PFSK-1 (cell line): ENCODE results near the gene ITK.

Source experiments
- FOXP2 ChIP-seq: optimal IDR thresholded peaks from 2 replicates; pipeline ENCODE3; 2011; ENCODE audit warnings: borderline replicate concordance, control low read depth, inconsistent platforms; ENCODE audit not compliant: insufficient read depth; ENCODE audit errors: extremely low read length, extremely low read depth
- POLR2AphosphoS5 ChIP-seq: IDR thresholded peaks from 2 replicates; pipeline ENCODE4 v1.6.1; 2012; ENCODE audit warnings: low read depth, mild to moderate bottlenecking, control low read depth, low read length, moderate library complexity
- SIN3A ChIP-seq: IDR thresholded peaks from 2 replicates; pipeline ENCODE4 v1.6.1; 2012; ENCODE audit warnings: mild to moderate bottlenecking, low read length, moderate library complexity, borderline replicate concordance; ENCODE audit not compliant: insufficient read depth
- TAF1 ChIP-seq: IDR thresholded peaks from 2 replicates; pipeline ENCODE4 v1.6.1; 2012; ENCODE audit warnings: low read length, control low read depth, borderline replicate concordance; ENCODE audit not compliant: insufficient read depth
- TF ChIP-seq, protein P1 (sequence below), 2 experiments: IDR thresholded peaks; 2 replicates each; pipeline versions ENCODE4 v1.6.1 to v1.8.0; 2011 to 2012; ENCODE audit warnings: low read depth in 2 of 2, low read length in 2 of 2, control low read depth in 1 of 2, inconsistent platforms in 1 of 2, mild to moderate bottlenecking in 1 of 2, moderate library complexity in 1 of 2; ENCODE audit not compliant: insufficient read depth in 1 of 2

ITK gene

DNA sequence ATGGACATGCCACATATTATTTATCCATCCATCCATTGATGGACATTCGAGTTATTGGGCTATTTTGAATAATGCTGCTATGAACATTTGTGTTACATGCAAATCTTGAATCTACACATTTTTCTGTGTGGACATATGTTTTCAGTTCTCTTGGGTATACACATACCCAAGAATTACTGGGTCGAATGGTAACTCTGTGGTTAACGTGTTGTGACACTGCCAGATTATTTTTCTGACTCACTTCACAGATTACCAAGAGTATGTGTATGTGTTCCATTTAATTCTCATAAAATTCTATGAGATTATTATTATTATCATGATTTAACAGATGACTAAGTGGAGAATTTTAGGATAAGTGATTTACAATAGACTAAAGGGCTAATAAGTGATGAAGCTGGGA lies 112.0 kb downstream of the ITK start:
- TF ChIP-seq SIN3A (no peak), TAF1 (no peak), FOXP2 (no peak), POLR2AphosphoS5 (no peak)
- TF ChIP-seq, protein P1, sequence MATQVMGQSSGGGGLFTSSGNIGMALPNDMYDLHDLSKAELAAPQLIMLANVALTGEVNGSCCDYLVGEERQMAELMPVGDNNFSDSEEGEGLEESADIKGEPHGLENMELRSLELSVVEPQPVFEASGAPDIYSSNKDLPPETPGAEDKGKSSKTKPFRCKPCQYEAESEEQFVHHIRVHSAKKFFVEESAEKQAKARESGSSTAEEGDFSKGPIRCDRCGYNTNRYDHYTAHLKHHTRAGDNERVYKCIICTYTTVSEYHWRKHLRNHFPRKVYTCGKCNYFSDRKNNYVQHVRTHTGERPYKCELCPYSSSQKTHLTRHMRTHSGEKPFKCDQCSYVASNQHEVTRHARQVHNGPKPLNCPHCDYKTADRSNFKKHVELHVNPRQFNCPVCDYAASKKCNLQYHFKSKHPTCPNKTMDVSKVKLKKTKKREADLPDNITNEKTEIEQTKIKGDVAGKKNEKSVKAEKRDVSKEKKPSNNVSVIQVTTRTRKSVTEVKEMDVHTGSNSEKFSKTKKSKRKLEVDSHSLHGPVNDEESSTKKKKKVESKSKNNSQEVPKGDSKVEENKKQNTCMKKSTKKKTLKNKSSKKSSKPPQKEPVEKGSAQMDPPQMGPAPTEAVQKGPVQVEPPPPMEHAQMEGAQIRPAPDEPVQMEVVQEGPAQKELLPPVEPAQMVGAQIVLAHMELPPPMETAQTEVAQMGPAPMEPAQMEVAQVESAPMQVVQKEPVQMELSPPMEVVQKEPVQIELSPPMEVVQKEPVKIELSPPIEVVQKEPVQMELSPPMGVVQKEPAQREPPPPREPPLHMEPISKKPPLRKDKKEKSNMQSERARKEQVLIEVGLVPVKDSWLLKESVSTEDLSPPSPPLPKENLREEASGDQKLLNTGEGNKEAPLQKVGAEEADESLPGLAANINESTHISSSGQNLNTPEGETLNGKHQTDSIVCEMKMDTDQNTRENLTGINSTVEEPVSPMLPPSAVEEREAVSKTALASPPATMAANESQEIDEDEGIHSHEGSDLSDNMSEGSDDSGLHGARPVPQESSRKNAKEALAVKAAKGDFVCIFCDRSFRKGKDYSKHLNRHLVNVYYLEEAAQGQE (IDR thresholded peaks at IDR 0.05; ENCODE audit: insufficient read depth in 1 of 2, low read depth in 2 of 2, low read length in 2 of 2): no peak

DNA sequence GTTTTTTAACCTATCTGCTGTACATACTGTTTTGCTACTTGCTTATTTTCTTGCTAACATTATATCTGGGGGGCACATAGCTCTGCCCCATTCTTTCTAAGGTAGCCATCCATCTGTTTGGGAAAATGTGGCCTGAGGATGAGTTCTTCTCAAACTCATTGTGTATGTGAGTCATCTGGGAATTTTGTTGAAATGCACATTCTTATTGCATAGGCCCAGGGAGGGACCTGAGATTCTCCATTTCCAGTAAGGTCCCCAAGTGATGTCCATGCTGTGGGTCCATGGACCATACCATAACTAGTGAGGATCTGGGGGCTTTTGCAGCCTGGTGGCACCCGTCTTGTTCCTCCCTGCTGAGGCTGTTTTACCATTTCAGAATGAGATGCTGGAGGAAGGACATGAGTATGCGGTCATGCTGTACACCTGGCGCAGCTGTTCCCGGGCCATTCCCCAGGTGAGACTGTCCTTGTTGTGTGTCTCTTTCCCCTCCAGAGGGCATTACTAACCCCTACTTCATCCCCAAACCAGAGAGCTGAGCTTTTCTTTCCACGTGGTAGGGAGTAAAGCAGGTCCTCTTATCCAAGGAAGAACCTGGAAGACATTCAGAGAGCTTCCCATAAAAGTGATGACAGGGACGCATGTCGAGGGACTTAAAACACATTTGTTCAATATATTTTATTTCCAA lies 113.9 kb downstream of the ITK start:
- TF ChIP-seq, protein P1 (IDR thresholded peaks at IDR 0.05; ENCODE audit: insufficient read depth in 1 of 2, low read depth in 2 of 2, low read length in 2 of 2): no peak
- no peak for TF ChIP-seq POLR2AphosphoS5
- TF ChIP-seq SIN3A: no peak
- TF ChIP-seq FOXP2: no peak
- TF ChIP-seq TAF1: no peak

GRCh38 chr5:157295247-157295646 lies 114.6 kb downstream of the ITK start:
- TF ChIP-seq FOXP2 (no peak), POLR2AphosphoS5 (no peak), SIN3A (no peak), TAF1 (no peak)
- TF ChIP-seq, protein P1 (IDR thresholded peaks at IDR 0.05; ENCODE audit: insufficient read depth in 1 of 2, low read depth in 2 of 2, low read length in 2 of 2): no peak

GRCh38 chr5:157300564-157300963 lies 119.9 kb downstream of the ITK start:
- no peak for TF ChIP-seq POLR2AphosphoS5
- TF ChIP-seq, protein P1 (IDR thresholded peaks at IDR 0.05; ENCODE audit: insufficient read depth in 1 of 2, low read depth in 2 of 2, low read length in 2 of 2): no peak
- TF ChIP-seq FOXP2: no peak
- TF ChIP-seq SIN3A: no peak
- TF ChIP-seq TAF1: no peak

GRCh38 chr5:157301066-157301465 lies 120.4 kb downstream of the ITK start:
- TF ChIP-seq, protein P1 (IDR thresholded peaks at IDR 0.05; ENCODE audit: insufficient read depth in 1 of 2, low read depth in 2 of 2, low read length in 2 of 2): no peak
- no peak for TF ChIP-seq SIN3A
- no peak for TF ChIP-seq TAF1
- TF ChIP-seq POLR2AphosphoS5: no peak
- no peak for TF ChIP-seq FOXP2
